ENCODE results near the gene FKBP4. TPM values are rescaled to one million over a fixed set of nuclear protein-coding genes. Genes with fewer than 3 reads are reported as not detected.

Gene FKBP4
- total and polyA plus RNA-seq, 2 of the 13 experiments (the other 11 are each of a cell fraction or from before 2014, with no cell fraction given), result 25.7 to 66.1 TPM

DNA sequence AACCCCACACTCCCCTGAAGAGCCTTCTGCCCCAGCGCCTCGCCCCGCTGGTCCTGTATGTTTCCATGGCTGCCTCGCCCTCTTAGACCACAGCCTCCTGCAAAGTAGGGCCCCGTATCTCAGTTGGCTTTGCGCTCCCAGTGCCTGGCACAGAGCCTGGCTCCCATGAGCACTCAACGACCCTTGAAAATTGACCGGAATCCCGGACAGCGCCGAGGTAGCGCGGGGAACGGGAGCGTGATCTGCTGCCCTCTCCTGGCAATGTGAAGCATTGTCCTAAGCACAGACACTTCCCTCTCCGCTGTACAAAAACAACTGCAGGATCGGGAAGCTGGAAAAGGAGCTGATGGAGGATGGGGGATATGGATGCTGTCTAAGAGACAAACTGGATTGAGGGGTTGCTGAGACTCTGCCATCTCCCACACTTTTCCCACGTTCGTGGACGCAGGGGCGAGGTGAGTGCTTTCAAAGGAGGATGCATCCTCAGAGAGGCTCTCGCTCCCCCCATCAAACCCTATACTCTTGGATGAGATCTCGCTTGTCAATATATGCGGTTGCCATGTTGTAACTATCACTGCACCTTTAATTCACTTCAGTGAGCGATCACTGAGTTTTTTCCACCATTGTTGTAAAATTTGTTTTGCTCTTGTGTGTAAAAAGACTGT is 10.7 kb upstream of the FKBP4 start (continued):
- TF ChIP-seq, protein P1, sequence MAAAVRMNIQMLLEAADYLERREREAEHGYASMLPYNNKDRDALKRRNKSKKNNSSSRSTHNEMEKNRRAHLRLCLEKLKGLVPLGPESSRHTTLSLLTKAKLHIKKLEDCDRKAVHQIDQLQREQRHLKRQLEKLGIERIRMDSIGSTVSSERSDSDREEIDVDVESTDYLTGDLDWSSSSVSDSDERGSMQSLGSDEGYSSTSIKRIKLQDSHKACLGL (CRISPR knock-in tag; IDR thresholded peaks at IDR 0.05), result no peak
- TF ChIP-seq MZF1 (CRISPR knock-in tag; IDR thresholded peaks at IDR 0.05; ENCODE audit: borderline replicate concordance) (no peak), YEATS4 (CRISPR knock-in tag; IDR thresholded peaks at IDR 0.05; ENCODE audit: borderline replicate concordance) (no peak), PITX1 (CRISPR knock-in tag; IDR thresholded peaks at IDR 0.05) (0 out of 2 replicates have a peak, but pooled peaks have one; percentile 36), ZNF644 (CRISPR knock-in tag; IDR thresholded peaks at IDR 0.05; ENCODE audit: low read depth) (no peak), ZNF7 (CRISPR knock-in tag; IDR thresholded peaks at IDR 0.05) (no peak), RARA (CRISPR knock-in tag; IDR thresholded peaks at IDR 0.05) (no peak), ZC3H4 (CRISPR knock-in tag; IDR thresholded peaks at IDR 0.05; ENCODE audit: borderline replicate concordance) (no peak), HIVEP1 (CRISPR knock-in tag; IDR thresholded peaks at IDR 0.05) (0 out of 2 replicates have a peak, but pooled peaks have one; percentile 46), CHCHD3 (CRISPR knock-in tag; IDR thresholded peaks at IDR 0.05) (no peak), REPIN1 (CRISPR knock-in tag; IDR thresholded peaks at IDR 0.05; ENCODE audit: borderline replicate concordance, low read depth) (0 out of 2 replicates have a peak, but pooled peaks have one; percentile 21), ZNF350 (CRISPR knock-in tag; IDR thresholded peaks at IDR 0.05; ENCODE audit: borderline replicate concordance, low read depth) (no peak), HOXD1 (CRISPR knock-in tag; IDR thresholded peaks at IDR 0.05) (0 out of 2 replicates have a peak, but pooled peaks have one; percentile 30), ZFP62 (CRISPR knock-in tag; IDR thresholded peaks at IDR 0.05) (no peak)
- TF ChIP-seq, protein P2, sequence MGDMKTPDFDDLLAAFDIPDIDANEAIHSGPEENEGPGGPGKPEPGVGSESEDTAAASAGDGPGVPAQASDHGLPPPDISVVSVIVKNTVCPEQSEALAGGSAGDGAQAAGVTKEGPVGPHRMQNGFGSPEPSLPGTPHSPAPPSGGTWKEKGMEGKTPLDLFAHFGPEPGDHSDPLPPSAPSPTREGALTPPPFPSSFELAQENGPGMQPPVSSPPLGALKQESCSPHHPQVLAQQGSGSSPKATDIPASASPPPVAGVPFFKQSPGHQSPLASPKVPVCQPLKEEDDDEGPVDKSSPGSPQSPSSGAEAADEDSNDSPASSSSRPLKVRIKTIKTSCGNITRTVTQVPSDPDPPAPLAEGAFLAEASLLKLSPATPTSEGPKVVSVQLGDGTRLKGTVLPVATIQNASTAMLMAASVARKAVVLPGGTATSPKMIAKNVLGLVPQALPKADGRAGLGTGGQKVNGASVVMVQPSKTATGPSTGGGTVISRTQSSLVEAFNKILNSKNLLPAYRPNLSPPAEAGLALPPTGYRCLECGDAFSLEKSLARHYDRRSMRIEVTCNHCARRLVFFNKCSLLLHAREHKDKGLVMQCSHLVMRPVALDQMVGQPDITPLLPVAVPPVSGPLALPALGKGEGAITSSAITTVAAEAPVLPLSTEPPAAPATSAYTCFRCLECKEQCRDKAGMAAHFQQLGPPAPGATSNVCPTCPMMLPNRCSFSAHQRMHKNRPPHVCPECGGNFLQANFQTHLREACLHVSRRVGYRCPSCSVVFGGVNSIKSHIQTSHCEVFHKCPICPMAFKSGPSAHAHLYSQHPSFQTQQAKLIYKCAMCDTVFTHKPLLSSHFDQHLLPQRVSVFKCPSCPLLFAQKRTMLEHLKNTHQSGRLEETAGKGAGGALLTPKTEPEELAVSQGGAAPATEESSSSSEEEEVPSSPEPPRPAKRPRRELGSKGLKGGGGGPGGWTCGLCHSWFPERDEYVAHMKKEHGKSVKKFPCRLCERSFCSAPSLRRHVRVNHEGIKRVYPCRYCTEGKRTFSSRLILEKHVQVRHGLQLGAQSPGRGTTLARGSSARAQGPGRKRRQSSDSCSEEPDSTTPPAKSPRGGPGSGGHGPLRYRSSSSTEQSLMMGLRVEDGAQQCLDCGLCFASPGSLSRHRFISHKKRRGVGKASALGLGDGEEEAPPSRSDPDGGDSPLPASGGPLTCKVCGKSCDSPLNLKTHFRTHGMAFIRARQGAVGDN (CRISPR knock-in tag; IDR thresholded peaks at IDR 0.05), result peak; percentile 46
- TF ChIP-seq, protein P3, sequence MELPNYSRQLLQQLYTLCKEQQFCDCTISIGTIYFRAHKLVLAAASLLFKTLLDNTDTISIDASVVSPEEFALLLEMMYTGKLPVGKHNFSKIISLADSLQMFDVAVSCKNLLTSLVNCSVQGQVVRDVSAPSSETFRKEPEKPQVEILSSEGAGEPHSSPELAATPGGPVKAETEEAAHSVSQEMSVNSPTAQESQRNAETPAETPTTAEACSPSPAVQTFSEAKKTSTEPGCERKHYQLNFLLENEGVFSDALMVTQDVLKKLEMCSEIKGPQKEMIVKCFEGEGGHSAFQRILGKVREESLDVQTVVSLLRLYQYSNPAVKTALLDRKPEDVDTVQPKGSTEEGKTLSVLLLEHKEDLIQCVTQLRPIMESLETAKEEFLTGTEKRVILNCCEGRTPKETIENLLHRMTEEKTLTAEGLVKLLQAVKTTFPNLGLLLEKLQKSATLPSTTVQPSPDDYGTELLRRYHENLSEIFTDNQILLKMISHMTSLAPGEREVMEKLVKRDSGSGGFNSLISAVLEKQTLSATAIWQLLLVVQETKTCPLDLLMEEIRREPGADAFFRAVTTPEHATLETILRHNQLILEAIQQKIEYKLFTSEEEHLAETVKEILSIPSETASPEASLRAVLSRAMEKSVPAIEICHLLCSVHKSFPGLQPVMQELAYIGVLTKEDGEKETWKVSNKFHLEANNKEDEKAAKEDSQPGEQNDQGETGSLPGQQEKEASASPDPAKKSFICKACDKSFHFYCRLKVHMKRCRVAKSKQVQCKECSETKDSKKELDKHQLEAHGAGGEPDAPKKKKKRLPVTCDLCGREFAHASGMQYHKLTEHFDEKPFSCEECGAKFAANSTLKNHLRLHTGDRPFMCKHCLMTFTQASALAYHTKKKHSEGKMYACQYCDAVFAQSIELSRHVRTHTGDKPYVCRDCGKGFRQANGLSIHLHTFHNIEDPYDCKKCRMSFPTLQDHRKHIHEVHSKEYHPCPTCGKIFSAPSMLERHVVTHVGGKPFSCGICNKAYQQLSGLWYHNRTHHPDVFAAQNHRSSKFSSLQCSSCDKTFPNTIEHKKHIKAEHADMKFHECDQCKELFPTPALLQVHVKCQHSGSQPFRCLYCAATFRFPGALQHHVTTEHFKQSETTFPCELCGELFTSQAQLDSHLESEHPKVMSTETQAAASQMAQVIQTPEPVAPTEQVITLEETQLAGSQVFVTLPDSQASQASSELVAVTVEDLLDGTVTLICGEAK (IDR thresholded peaks at IDR 0.05), result no peak
- TF ChIP-seq, protein P3 (CRISPR knock-in tag; IDR thresholded peaks at IDR 0.05), result peak; percentile 56; the same call in 1 of the 2 replicates

All from HepG2 (cell line).